Activated T-cell treated with anti-CD3 and anti-CD28 coated beads, Interleukin-2, amount 50 U/mL, for 72 hours (primary cell): Measurements from ENCODE around the gene GABARAP. TPM values are rescaled to one million over a fixed set of nuclear protein-coding genes. Genes with fewer than 3 reads are reported as not detected.

Experiments
- ATAC-seq, 2 donors: fragments of 150-1000 bp; cut with Tn5 transposase; replicated peaks in 1 of 2; 2 replicates each; pipeline ENCODE4 v1.10.0; 2021; ENCODE audit warnings: moderate library complexity in 2 of 2, mild to moderate bottlenecking in 1 of 2
- DNase-seq, 2 donors: peaks; one replicate each; pipeline ENCODE4 v3.0.0; 2021 to 2022; ENCODE audit warnings: mixed read lengths in 1 of 2
- H3K27ac Mint-ChIP-seq: one replicate; pipeline ENCODE4 v1.8.0; 2022; ENCODE audit warnings: mild to moderate bottlenecking, moderate library complexity, mixed read lengths
- H3K27me3 Mint-ChIP-seq: one replicate; pipeline ENCODE4 v1.8.0; 2022; ENCODE audit warnings: low read depth, mixed read lengths
- H3K36me3 Mint-ChIP-seq, 2 donors: one replicate each; pipeline ENCODE4 v1.8.0; 2022; ENCODE audit warnings: mixed read lengths in 2 of 2, mild to moderate bottlenecking in 1 of 2; ENCODE audit not compliant: insufficient read depth in 2 of 2
- H3K4me1 Mint-ChIP-seq: one replicate; pipeline ENCODE4 v1.8.0; 2022; ENCODE audit warnings: low read depth, mixed read lengths
- H3K4me3 Mint-ChIP-seq, 2 donors: one replicate each; pipeline ENCODE4 v1.8.0; 2022; ENCODE audit warnings: mild to moderate bottlenecking in 2 of 2, mixed read lengths in 2 of 2, moderate library complexity in 2 of 2
- H3K9me3 Mint-ChIP-seq, 2 donors: one replicate each; pipeline ENCODE4 v1.8.0; 2022; ENCODE audit warnings: mixed read lengths in 2 of 2
- total RNA-seq, 2 donors: library from RNA; stranded (reverse); gene quantifications; one replicate each; pipeline ENCODE4 v1.2.3, GENCODE V29; 2022

Gene GABARAP
- total RNA-seq, 2 donors from 2014 or later = 244 to 246 TPM

- Mint-ChIP-seq H3K27ac (no peak overlapping the region), H3K27me3 (no peaks in the 10 kb centered on the region), H3K9me3 (no peaks in the 10 kb centered on the region), H3K36me3 (no peaks in the 10 kb centered on the region), H3K4me1 (peaks cover 48% of the 10 kb centered on the region), H3K4me3 (no peak overlapping the region)
- ATAC-seq = no peak
- DNase-seq = no peak
Observed at GRCh38 chr17:7211491-7212273, 30.6 kb downstream of the GABARAP start.

DNA sequence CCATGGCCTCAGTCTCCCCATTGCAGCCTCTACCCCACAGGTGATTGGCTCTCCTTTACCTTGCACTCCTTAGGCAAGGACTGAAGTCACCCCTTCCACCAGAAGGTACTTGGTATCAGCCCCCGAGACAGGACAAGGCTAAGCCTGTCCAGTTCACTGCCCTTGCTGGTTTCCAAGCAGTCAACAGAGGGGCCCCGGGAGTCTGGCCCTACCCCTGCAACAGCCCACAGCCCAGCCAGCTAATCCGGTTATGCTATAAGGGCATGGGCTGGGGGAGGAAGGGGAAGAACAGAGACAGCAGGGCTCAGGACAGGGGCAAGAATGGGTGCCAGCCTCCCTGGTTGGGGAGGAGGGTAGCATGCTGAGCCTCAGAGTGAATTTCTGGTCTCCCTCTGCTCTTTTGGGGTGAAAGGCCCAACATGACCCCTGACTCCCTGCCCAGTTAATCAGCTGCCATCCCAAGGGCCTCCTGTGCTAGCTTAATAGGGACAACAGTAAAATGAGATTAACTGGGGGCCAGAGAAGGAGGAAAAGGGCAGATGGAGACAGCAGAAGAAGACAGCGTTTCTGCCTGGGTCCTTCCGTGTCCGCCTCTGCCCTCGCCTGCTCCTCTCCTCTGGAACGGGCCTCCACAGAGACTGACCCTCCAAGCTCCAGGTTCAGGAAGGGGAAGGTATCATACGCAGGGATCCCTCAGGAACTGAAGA, 33.3 kb downstream of the GABARAP start:
- H3K4me1 Mint-ChIP-seq = peaks cover 47% of the 10 kb centered on the region
- no peak overlapping the region for H3K27ac Mint-ChIP-seq
- ATAC-seq (no peak), DNase-seq (no peak)
- H3K27me3 Mint-ChIP-seq = no peaks in the 10 kb centered on the region
- H3K9me3 Mint-ChIP-seq = no peaks in the 10 kb centered on the region
- H3K36me3 Mint-ChIP-seq = no peaks in the 10 kb centered on the region
- H3K4me3 Mint-ChIP-seq = no peak overlapping the region

DNA sequence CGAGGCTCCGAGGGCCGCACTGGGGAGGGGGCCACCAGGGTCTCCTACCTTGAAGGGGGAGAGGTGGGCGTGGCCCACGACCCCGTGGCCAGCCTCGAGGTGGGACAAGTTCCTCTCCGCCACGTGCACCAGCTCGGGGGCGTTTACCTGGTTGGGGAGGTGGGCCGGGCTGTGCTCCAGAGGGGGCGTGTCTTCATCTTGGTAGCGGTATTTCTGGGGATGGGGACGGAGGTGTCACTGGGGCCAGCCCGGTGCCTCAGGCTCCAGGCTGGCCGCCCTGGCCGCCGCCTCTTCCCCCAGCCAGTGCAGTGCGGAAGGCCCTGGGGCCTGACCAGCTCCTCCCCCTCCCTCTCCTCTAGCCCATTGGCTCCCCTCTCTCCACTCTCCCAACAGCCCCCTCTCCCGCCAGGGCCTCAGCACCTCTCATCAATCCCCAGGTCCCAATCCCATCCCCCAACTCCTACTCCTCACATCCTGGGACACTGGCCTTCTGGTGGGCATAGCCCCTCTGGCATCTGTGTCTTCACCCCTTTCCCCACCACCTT, 34.1 kb downstream of the GABARAP start:
- H3K4me3 Mint-ChIP-seq = no peak overlapping the region
- H3K36me3 Mint-ChIP-seq = no peaks in the 10 kb centered on the region
- no peaks in the 10 kb centered on the region for H3K9me3 Mint-ChIP-seq
- H3K27me3 Mint-ChIP-seq = no peaks in the 10 kb centered on the region
- H3K4me1 Mint-ChIP-seq = peaks cover 39% of the 10 kb centered on the region
- no peak overlapping the region for H3K27ac Mint-ChIP-seq
- DNase-seq = no peak
- ATAC-seq = no peak

GRCh38 chr17:7207120-7208001, 34.9 kb downstream of the GABARAP start:
- Mint-ChIP-seq H3K27me3 (no peaks in the 10 kb centered on the region), H3K4me1 (peaks cover 39% of the 10 kb centered on the region), H3K4me3 (peak overlapping the region in 1 of 2 donors; percentile 39), H3K36me3 (no peaks in the 10 kb centered on the region), H3K9me3 (no peaks in the 10 kb centered on the region), H3K27ac (no peak overlapping the region)
- no peak for ATAC-seq
- no peak for DNase-seq

GRCh38 chr17:7205561-7205960, 36.7 kb downstream of the GABARAP start:
- Mint-ChIP-seq H3K27ac (peak overlapping the region; percentile 51), H3K36me3 (no peaks in the 10 kb centered on the region), H3K4me3 (peak overlapping the region; percentile 75 to 88), H3K4me1 (peaks cover 33% of the 10 kb centered on the region), H3K27me3 (no peaks in the 10 kb centered on the region), H3K9me3 (no peaks in the 10 kb centered on the region)
- DNase-seq (no peak), ATAC-seq (no peak)

GRCh38 chr17:7204828-7205461, 37.3 kb downstream of the GABARAP start:
- Mint-ChIP-seq H3K9me3 (no peaks in the 10 kb centered on the region), H3K4me1 (peaks cover 33% of the 10 kb centered on the region), H3K27ac (peak overlapping the region; percentile 51), H3K4me3 (peak overlapping the region; percentile 75 to 88), H3K36me3 (no peaks in the 10 kb centered on the region), H3K27me3 (no peaks in the 10 kb centered on the region)
- peak; percentile 93 to 94 for DNase-seq
- ATAC-seq = peak; percentile 89

DNA sequence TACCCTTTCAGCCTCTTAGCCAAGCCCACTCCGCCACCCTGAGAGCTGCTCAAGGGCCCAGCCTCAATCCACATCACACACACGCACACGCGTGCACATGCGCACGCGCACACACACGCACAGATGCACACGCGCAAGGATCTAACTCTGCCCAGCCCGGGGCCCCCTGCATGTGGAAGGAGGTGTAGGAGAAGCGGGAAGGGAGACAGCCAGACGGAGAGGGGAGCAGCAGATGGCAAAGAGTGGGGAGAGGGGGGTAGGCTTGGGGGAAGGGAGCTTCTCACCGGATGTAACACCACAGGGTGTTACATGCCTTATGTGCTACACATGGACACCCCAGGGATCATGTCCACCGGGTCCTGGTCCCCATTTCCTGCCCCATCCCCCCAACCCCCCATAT, 37.9 kb downstream of the GABARAP start:
- Mint-ChIP-seq H3K27me3 (no peaks in the 10 kb centered on the region), H3K36me3 (no peaks in the 10 kb centered on the region), H3K4me3 (peak overlapping the region; percentile 75 to 88), H3K9me3 (no peaks in the 10 kb centered on the region), H3K4me1 (peaks cover 33% of the 10 kb centered on the region), H3K27ac (peak overlapping the region; percentile 20)
- DNase-seq (no peak), ATAC-seq (no peak)

DNA sequence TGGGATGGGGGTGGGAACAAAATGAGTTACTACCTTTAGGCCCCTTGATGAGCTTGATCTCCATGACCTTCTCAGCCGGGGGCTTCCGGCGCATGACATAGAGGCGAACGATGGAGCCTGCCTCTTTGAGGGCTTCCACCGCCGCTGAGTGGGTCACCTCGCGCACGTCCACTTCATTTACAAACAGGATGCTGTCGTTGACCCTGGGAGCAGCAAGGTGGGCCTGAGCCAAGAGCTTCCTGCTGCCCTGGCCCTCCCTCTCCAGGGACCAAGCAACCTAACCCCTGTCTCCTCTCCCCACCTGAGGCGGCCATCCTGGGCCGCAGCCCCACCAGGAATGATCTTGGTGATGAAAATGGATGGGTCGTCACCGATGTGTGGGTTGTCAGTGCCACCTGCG, 38.9 kb downstream of the GABARAP start:
- no peak overlapping the region for H3K27ac Mint-ChIP-seq
- H3K27me3 Mint-ChIP-seq = no peaks in the 10 kb centered on the region
- no peaks in the 10 kb centered on the region for H3K9me3 Mint-ChIP-seq
- DNase-seq (no peak), ATAC-seq (no peak)
- H3K4me1 Mint-ChIP-seq = peaks cover 33% of the 10 kb centered on the region
- H3K4me3 Mint-ChIP-seq = peak overlapping the region; percentile 35 to 47
- no peaks in the 10 kb centered on the region for H3K36me3 Mint-ChIP-seq

DNA sequence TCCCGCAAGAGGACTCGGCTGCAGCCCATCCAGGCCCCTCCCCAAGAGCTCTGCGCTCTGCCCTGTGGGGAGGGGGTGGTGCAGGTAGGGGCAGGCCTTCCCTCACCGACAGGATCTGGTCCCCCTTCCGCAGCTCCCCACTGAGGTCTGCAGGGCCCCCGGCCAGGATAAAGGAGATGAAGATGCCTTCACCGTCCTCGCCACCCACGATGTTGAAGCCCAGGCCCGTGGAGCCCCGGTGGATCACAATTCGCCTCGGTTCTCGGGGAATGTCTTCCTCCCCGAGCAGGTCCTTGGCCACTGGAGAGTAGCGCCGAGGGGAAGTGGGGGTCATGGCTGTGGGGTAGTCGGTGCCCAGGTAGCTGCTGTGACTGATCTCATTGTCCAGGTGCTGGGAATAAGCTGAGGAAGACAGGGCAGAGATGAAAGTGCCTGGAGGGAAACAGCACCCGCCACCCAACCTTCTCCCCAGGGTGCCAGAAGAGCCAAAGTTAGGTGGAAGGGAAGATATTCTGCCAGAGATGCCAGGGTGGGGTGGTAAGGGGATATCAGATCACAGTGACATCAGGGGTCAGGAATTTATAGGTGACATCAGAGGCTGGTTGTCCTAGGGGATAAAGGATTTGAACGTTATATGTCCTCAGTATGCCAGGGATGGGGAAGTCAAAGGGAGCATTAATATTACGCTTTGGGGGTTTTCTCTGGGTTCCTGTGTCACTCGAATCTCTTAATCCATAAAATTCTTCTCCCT, 45.4 kb downstream of the GABARAP start:
- Mint-ChIP-seq H3K9me3 (no peaks in the 10 kb centered on the region), H3K4me3 (no peak overlapping the region), H3K4me1 (no peaks in the 10 kb centered on the region), H3K27me3 (no peaks in the 10 kb centered on the region), H3K36me3 (peaks cover 0 to 3% of the 10 kb centered on the region in 2 donors), H3K27ac (no peak overlapping the region)
- DNase-seq (no peak), ATAC-seq (no peak)

DNA sequence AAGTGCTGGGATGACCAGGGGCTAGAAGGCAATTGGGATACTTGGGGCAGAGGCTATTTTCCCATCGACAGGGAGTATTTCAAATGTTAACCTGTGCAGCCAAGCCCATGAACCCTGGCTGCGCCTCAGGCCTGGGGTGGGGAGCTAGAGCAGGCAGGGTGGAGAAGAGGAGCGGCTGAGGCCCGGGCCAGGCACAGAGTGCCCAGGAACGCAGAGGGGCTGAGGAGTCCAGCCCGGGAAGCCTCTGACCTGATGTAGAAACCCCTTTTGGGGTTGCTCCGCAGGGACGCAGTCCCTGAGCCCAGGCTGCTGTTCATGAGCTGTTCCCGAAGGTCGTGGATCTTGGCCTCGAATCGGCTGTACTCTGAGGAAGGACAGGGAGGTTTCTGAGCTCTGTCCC, 46.3 kb downstream of the GABARAP start:
- ATAC-seq (no peak), DNase-seq (no peak)
- Mint-ChIP-seq H3K4me3 (no peak overlapping the region), H3K27ac (no peak overlapping the region), H3K4me1 (no peaks in the 10 kb centered on the region), H3K36me3 (peaks cover 0 to 3% of the 10 kb centered on the region in 2 donors), H3K9me3 (no peaks in the 10 kb centered on the region), H3K27me3 (no peaks in the 10 kb centered on the region)

DNA sequence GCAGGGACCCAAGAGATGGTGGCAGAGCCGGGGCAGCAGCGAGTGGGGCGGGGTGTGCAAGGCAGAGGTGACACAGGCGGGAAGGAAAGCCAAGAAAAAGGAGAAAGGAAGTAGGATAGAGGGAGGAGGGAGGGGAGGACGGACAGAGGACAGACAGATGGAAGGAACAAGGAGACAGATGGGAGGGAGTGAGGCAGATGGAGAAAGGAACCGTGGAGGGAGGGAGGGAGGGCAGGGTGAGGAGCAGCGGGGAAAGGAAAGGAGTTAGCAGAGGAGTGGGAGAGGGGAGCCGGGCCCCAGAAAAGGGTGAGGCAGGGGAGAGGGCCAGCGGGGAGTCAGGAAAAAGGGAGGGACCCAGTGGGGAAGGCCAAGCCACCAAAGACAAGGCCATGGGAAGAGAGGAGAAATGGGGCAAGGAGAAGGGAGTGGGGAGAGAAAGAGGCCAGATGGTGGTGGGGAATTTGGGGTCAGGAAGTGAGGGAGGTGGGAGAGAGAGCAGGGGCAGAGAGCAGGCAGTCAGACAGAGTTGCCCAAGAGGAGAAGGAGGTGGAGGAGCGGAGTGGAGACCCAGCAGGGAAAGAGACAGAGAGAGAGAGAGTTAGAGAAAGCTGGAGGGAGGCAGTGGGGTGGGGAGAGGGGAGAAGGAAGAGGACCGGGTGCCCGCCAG, 49.8 kb downstream of the GABARAP start:
- Mint-ChIP-seq H3K9me3 (no peaks in the 10 kb centered on the region), H3K36me3 (peaks cover 0 to 3% of the 10 kb centered on the region in 2 donors), H3K4me1 (no peaks in the 10 kb centered on the region), H3K27ac (no peak overlapping the region), H3K27me3 (no peaks in the 10 kb centered on the region), H3K4me3 (no peak overlapping the region)
- no peak for ATAC-seq
- no peak for DNase-seq
